Skeletal muscle cell (primary cell): ENCODE results near the gene BTRC.
A peak's percentile ranks its signal among the peaks of the same experiment; 100 is the strongest.

Experiments used
- DNase-seq: peaks from one replicate; pipeline ENCODE4 v3.0.0-alpha.2; 2010; ENCODE audit warnings: low read depth
- H3K4me3 ChIP-seq: 2 replicates; pipeline ENCODE4 v1.5.1; 2011; ENCODE audit warnings: low read depth, mild to moderate bottlenecking, control low read depth, low read length, moderate library complexity

Gene BTRC

GRCh38 chr10:101559596-101560297 lies 205.8 kb downstream of the BTRC start:
- H3K4me3 ChIP-seq, result no peak overlapping the region
- no peak for DNase-seq

- no peak for DNase-seq
- no peak overlapping the region for H3K4me3 ChIP-seq
Observed at GRCh38 chr10:101560298-101561067, 206.5 kb downstream of the BTRC start.

GRCh38 chr10:101561068-101561915 lies 207.3 kb downstream of the BTRC start:
- no peak for DNase-seq

GRCh38 chr10:101562231-101562630 lies 208.3 kb downstream of the BTRC start:
- no peak for DNase-seq
- no peak overlapping the region for H3K4me3 ChIP-seq

More at GRCh38 chr10:101561068-101561915, 207.3 kb downstream of the BTRC start:
- no peak overlapping the region for H3K4me3 ChIP-seq

- DNase-seq, result no peak
- H3K4me3 ChIP-seq, result no peak overlapping the region
Observed at GRCh38 chr10:101563007-101563406, 209.0 kb downstream of the BTRC start.

GRCh38 chr10:101563497-101564040 lies 209.6 kb downstream of the BTRC start:
- no peak overlapping the region for H3K4me3 ChIP-seq
- DNase-seq, result no peak

- no peak overlapping the region for H3K4me3 ChIP-seq
- no peak for DNase-seq
Observed at GRCh38 chr10:101564490-101564991, 210.6 kb downstream of the BTRC start.

- no peak for DNase-seq
Observed at GRCh38 chr10:101565370-101565900, 211.5 kb downstream of the BTRC start.

GRCh38 chr10:101565936-101566332 lies 212.0 kb downstream of the BTRC start:
- no peak overlapping the region for H3K4me3 ChIP-seq
- no peak for DNase-seq

More at GRCh38 chr10:101565370-101565900, 211.5 kb downstream of the BTRC start:
- H3K4me3 ChIP-seq, result no peak overlapping the region

GRCh38 chr10:101566333-101567164 lies 212.6 kb downstream of the BTRC start:
- peak overlapping the region; percentile 32 for H3K4me3 ChIP-seq
- DNase-seq, result no peak

- DNase-seq, result no peak
- no peak overlapping the region for H3K4me3 ChIP-seq
Observed at GRCh38 chr10:101567165-101568006, 213.4 kb downstream of the BTRC start.

- H3K4me3 ChIP-seq, result no peak overlapping the region
- no peak for DNase-seq
Observed at GRCh38 chr10:101568054-101568745, 214.2 kb downstream of the BTRC start.

- no peak overlapping the region for H3K4me3 ChIP-seq
- no peak for DNase-seq
Observed at GRCh38 chr10:101569323-101569621, 215.3 kb downstream of the BTRC start.

- no peak for DNase-seq
- peak overlapping the region; percentile 68 for H3K4me3 ChIP-seq
Observed at GRCh38 chr10:101569622-101570427, 215.9 kb downstream of the BTRC start.

- H3K4me3 ChIP-seq, result peak overlapping the region; percentile 68
- no peak for DNase-seq
Observed at GRCh38 chr10:101570428-101571270, 216.7 kb downstream of the BTRC start.
